ENCODE measurements around the gene CARD14. TPM values are rescaled to one million over a fixed set of nuclear protein-coding genes. Genes with fewer than 3 reads are reported as not detected.

CARD14 gene
- total and polyA plus RNA-seq, 2 experiments from 2014 or later = 0.08 to 0.52 TPM

- TF ChIP-seq ZNF114 (CRISPR knock-in tag; IDR thresholded peaks at IDR 0.05) (no peak), EZH2phosphoT487 (IDR thresholded peaks at IDR 0.05; ENCODE audit: unreplicated experiment) (no peak), ZNF331 (CRISPR knock-in tag; IDR thresholded peaks at IDR 0.05; ENCODE audit: low read depth) (no peak), EZH2 (IDR thresholded peaks at IDR 0.05; ENCODE audit: low read depth, unreplicated experiment) (no peak), ZNF462 (CRISPR knock-in tag; IDR thresholded peaks at IDR 0.05) (no peak)
Observed at GRCh38 chr17:80125656-80126448, 44.0 kb upstream of the CARD14 start (continued).

- H3K27me3 Mint-ChIP-seq (ENCODE audit: insufficient read depth, low read depth, poor library complexity) = peaks cover 11% of the 10 kb centered on the region
- DNase-seq (ENCODE audit: low spot score) (no peak), ATAC-seq (no peak)
- H3K4me1 Mint-ChIP-seq = peaks cover 25% of the 10 kb centered on the region
- Histone ChIP-seq H3F3A (replicated peaks; ENCODE audit: low read depth) (peaks cover 10% of the 10 kb centered on the region; the same call in 1 of the 2 replicates), H2AFZ (no peak overlapping the region), H3K27me3 (ENCODE audit: insufficient read depth) (no peaks in the 10 kb centered on the region), H3K36me3 (ENCODE audit: insufficient read depth) (no peaks in the 10 kb centered on the region), H3K4me2 (no peak overlapping the region), H4K20me1 (replicated peaks; ENCODE audit: insufficient read depth) (no peaks in the 10 kb centered on the region; the same call in 1 of the 2 replicates), H3K79me2 (replicated peaks; ENCODE audit: insufficient read depth) (no peaks in the 10 kb centered on the region), H3K4me3 (no peak overlapping the region), H3K4me1 (ENCODE audit: insufficient read depth) (peaks cover 14% of the 10 kb centered on the region), H3K27ac (ENCODE audit: low read depth) (no peak overlapping the region), H3K9me2 (ENCODE audit: insufficient read depth) (no peaks in the 10 kb centered on the region)
- H3K36me3 Mint-ChIP-seq (ENCODE audit: low read depth) = no peaks in the 10 kb centered on the region
- no peak overlapping the region for H3K4me3 Mint-ChIP-seq
- H3K27ac Mint-ChIP-seq = no peak overlapping the region
- no peaks in the 10 kb centered on the region for H3K9me3 Mint-ChIP-seq
- no peak for TF ChIP-seq EZH2 (IDR thresholded peaks at IDR 0.05; ENCODE audit: low read depth, unreplicated experiment)
- TF ChIP-seq, protein P1, sequence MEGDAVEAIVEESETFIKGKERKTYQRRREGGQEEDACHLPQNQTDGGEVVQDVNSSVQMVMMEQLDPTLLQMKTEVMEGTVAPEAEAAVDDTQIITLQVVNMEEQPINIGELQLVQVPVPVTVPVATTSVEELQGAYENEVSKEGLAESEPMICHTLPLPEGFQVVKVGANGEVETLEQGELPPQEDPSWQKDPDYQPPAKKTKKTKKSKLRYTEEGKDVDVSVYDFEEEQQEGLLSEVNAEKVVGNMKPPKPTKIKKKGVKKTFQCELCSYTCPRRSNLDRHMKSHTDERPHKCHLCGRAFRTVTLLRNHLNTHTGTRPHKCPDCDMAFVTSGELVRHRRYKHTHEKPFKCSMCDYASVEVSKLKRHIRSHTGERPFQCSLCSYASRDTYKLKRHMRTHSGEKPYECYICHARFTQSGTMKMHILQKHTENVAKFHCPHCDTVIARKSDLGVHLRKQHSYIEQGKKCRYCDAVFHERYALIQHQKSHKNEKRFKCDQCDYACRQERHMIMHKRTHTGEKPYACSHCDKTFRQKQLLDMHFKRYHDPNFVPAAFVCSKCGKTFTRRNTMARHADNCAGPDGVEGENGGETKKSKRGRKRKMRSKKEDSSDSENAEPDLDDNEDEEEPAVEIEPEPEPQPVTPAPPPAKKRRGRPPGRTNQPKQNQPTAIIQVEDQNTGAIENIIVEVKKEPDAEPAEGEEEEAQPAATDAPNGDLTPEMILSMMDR (conservative IDR thresholded peaks at IDR 0.05; ENCODE audit: low read depth in 2 of 2) = no peak
- no peak for TF ChIP-seq JUNB (IDR thresholded peaks at IDR 0.05; ENCODE audit: unreplicated experiment)
- TF ChIP-seq ZNF331 (CRISPR knock-in tag; IDR thresholded peaks at IDR 0.05; ENCODE audit: low read depth) = no peak
- TF ChIP-seq, protein P2, sequence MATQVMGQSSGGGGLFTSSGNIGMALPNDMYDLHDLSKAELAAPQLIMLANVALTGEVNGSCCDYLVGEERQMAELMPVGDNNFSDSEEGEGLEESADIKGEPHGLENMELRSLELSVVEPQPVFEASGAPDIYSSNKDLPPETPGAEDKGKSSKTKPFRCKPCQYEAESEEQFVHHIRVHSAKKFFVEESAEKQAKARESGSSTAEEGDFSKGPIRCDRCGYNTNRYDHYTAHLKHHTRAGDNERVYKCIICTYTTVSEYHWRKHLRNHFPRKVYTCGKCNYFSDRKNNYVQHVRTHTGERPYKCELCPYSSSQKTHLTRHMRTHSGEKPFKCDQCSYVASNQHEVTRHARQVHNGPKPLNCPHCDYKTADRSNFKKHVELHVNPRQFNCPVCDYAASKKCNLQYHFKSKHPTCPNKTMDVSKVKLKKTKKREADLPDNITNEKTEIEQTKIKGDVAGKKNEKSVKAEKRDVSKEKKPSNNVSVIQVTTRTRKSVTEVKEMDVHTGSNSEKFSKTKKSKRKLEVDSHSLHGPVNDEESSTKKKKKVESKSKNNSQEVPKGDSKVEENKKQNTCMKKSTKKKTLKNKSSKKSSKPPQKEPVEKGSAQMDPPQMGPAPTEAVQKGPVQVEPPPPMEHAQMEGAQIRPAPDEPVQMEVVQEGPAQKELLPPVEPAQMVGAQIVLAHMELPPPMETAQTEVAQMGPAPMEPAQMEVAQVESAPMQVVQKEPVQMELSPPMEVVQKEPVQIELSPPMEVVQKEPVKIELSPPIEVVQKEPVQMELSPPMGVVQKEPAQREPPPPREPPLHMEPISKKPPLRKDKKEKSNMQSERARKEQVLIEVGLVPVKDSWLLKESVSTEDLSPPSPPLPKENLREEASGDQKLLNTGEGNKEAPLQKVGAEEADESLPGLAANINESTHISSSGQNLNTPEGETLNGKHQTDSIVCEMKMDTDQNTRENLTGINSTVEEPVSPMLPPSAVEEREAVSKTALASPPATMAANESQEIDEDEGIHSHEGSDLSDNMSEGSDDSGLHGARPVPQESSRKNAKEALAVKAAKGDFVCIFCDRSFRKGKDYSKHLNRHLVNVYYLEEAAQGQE (IDR thresholded peaks at IDR 0.05; ENCODE audit: unreplicated experiment) = no peak
- no peak for TF ChIP-seq STAT1 (IDR thresholded peaks at IDR 0.05; ENCODE audit: unreplicated experiment)
- no peak for TF ChIP-seq ZNF114 (CRISPR knock-in tag; IDR thresholded peaks at IDR 0.05)
- TF ChIP-seq POLR2AphosphoS5 (IDR thresholded peaks at IDR 0.05; ENCODE audit: low read depth) = no peak
- TF ChIP-seq, protein P3, sequence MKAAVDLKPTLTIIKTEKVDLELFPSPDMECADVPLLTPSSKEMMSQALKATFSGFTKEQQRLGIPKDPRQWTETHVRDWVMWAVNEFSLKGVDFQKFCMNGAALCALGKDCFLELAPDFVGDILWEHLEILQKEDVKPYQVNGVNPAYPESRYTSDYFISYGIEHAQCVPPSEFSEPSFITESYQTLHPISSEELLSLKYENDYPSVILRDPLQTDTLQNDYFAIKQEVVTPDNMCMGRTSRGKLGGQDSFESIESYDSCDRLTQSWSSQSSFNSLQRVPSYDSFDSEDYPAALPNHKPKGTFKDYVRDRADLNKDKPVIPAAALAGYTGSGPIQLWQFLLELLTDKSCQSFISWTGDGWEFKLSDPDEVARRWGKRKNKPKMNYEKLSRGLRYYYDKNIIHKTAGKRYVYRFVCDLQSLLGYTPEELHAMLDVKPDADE (IDR thresholded peaks at IDR 0.05) = no peak
- no peak for TF ChIP-seq NANOG (IDR thresholded peaks at IDR 0.05; ENCODE audit: borderline replicate concordance)
Observed at GRCh38 chr17:80126449-80126715, 43.4 kb upstream of the CARD14 start.
